Mammary epithelial cell (primary cell): ENCODE measurements around the gene KPTN.

Experiments used
- CTCF ChIP-seq, 2 donors: IDR thresholded peaks in 1 of 2; conservative IDR thresholded peaks in 1 of 2; 2 replicates each; pipeline ENCODE4 v1.5.1; 2011 to 2012; ENCODE audit warnings: inconsistent platforms in 2 of 2, low read length in 2 of 2, mild to moderate bottlenecking in 2 of 2, control low read depth in 1 of 2, low read depth in 1 of 2; ENCODE audit not compliant: insufficient read depth in 1 of 2; ENCODE audit errors: extremely low read depth in 1 of 2
- EZH2 ChIP-seq: IDR thresholded peaks from 2 replicates; pipeline ENCODE4 v1.6.1; 2012; ENCODE audit warnings: low read length, inconsistent platforms, borderline replicate concordance

- no peak for TF ChIP-seq EZH2
- TF ChIP-seq CTCF (conservative IDR thresholded peaks at IDR 0.05 in 1 of 2, IDR thresholded peaks at IDR 0.05 in 1 of 2; ENCODE audit: extremely low read depth in 1 of 2, insufficient read depth in 1 of 2, low read depth in 1 of 2, low read length in 2 of 2) = no peak
These were observed 7.5 kb downstream of the KPTN start for GRCh38 chr19:47476438-47476972.
